Memory B cell (primary cell): ENCODE data around the gene SPDYC.
A peak's percentile ranks its signal among the peaks of the same experiment; 100 is the strongest.

Experiments used
- ATAC-seq: fragments of 150-1000 bp; cut with Tn5 transposase; 2 replicates; pipeline ENCODE4 v1.10.0; 2021; ENCODE audit warnings: low read depth, mild to moderate bottlenecking, moderate library complexity
- DNase-seq, 2 donors: peaks; one replicate each; pipeline ENCODE4 v3.0.0; 2022; ENCODE audit warnings: low spot score in 2 of 2
- H3K27ac Mint-ChIP-seq: one replicate; pipeline ENCODE4 v1.8.0; 2022; ENCODE audit warnings: mild to moderate bottlenecking, moderate library complexity, mixed read lengths
- H3K27me3 Mint-ChIP-seq: one replicate; pipeline ENCODE4 v1.8.0; 2022; ENCODE audit warnings: mixed read lengths
- H3K36me3 Mint-ChIP-seq: one replicate; pipeline ENCODE4 v1.8.0; 2022; ENCODE audit warnings: mild to moderate bottlenecking, mixed read lengths
- H3K4me1 Mint-ChIP-seq: one replicate; pipeline ENCODE4 v1.8.0; 2022; ENCODE audit warnings: mixed read lengths
- H3K4me3 Mint-ChIP-seq: one replicate; pipeline ENCODE4 v1.8.0; 2022; ENCODE audit warnings: mild to moderate bottlenecking, moderate library complexity, mixed read lengths
- H3K9me3 Mint-ChIP-seq: one replicate; pipeline ENCODE4 v1.8.0; 2022; ENCODE audit warnings: mixed read lengths

The SPDYC gene

DNA sequence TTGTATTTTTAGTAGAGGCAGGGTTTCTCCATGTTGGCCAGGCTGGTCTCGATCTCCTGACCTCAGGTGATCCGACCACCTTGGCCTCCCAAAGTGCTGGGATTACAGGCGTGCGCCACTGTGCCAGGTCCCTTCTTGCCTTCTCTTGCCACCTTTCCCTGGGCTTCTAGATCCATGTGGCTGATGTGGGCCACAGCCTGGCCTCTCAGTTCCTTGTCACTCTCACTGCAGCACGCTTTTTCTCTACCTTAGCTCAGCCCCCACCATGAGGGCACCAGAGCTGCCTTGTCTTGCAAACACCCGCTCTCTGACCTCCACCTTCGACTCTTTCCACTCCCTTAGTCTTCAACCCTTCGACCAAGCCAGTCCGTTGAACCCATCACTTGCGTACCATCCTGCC, 19.2 kb downstream of the SPDYC start:
- no peak for DNase-seq
- H3K9me3 Mint-ChIP-seq: no peaks in the 10 kb centered on the region
- peak overlapping the region; percentile 19 for H3K27ac Mint-ChIP-seq

GRCh38 chr11:65194564-65194963, 24.5 kb downstream of the SPDYC start:
- Mint-ChIP-seq H3K4me1 (peaks cover 15% of the 10 kb centered on the region), H3K27me3 (no peaks in the 10 kb centered on the region), H3K36me3 (peaks cover 31% of the 10 kb centered on the region), H3K4me3 (no peak overlapping the region), H3K27ac (no peak overlapping the region), H3K9me3 (no peaks in the 10 kb centered on the region)
- no peak for ATAC-seq
- DNase-seq: no peak

More for the DNA sequence above, 19.2 kb downstream of the SPDYC start:
- Mint-ChIP-seq H3K27me3 (no peaks in the 10 kb centered on the region), H3K4me3 (no peak overlapping the region), H3K36me3 (peaks cover 30% of the 10 kb centered on the region), H3K4me1 (peaks cover 23% of the 10 kb centered on the region)
- no peak for ATAC-seq

DNA sequence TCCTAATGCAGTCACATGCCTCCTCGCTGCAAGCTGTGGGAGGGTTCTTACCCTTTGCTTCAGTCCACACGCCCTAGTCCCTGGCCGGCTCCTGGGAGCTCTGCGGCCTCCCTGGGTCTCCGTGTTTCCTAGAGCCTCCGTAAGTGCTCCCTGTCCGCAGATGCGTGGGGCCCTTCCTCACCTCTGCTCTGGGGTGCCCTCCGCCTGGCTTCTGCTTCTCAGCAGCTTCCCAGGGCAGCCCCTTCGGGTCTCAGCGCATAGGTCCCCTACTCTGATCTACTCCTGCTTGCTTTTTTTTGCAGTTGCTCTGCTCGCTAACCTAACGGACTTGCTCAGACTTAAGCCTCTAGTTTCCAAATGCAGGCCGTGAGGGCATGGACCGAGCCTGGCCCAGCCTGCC, 34.1 kb downstream of the SPDYC start:
- ATAC-seq (no peak), DNase-seq (no peak)
- H3K27ac Mint-ChIP-seq: no peak overlapping the region
- H3K4me3 Mint-ChIP-seq: no peak overlapping the region
- peaks cover 4% of the 10 kb centered on the region for H3K4me1 Mint-ChIP-seq
- no peaks in the 10 kb centered on the region for H3K27me3 Mint-ChIP-seq
- H3K36me3 Mint-ChIP-seq: peaks cover 31% of the 10 kb centered on the region
- H3K9me3 Mint-ChIP-seq: no peaks in the 10 kb centered on the region

GRCh38 chr11:65204646-65205601, 34.9 kb downstream of the SPDYC start:
- peak; percentile 52 to 65 for DNase-seq
- ATAC-seq: peak; percentile 59
- Mint-ChIP-seq H3K9me3 (no peaks in the 10 kb centered on the region), H3K4me1 (peaks cover 4% of the 10 kb centered on the region), H3K27ac (no peak overlapping the region), H3K36me3 (peaks cover 35% of the 10 kb centered on the region), H3K27me3 (no peaks in the 10 kb centered on the region), H3K4me3 (no peak overlapping the region)

- H3K9me3 Mint-ChIP-seq: no peaks in the 10 kb centered on the region
- no peak overlapping the region for H3K4me3 Mint-ChIP-seq
- H3K36me3 Mint-ChIP-seq: peaks cover 37% of the 10 kb centered on the region
- H3K27ac Mint-ChIP-seq: no peak overlapping the region
- peaks cover 4% of the 10 kb centered on the region for H3K4me1 Mint-ChIP-seq
- no peaks in the 10 kb centered on the region for H3K27me3 Mint-ChIP-seq
- ATAC-seq (no peak), DNase-seq (no peak)
Observed at GRCh38 chr11:65205602-65205967, 35.6 kb downstream of the SPDYC start.

DNA sequence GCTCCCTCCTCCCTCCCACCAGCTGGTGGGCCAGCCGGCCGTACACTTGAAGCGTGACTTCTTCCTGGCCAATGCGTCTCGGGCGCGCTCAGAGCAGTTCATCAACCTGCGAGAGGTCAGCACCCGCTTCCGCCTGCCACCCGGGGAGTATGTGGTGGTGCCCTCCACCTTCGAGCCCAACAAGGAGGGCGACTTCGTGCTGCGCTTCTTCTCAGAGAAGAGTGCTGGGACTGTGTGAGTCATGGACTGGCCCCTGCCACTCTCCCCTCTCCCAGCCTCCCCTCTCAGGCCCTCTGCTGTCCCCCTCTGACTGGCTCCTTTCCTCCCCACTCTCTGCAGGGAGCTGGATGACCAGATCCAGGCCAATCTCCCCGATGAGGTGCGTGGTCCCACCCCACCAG, 36.4 kb downstream of the SPDYC start:
- no peak for ATAC-seq
- H3K9me3 Mint-ChIP-seq: no peaks in the 10 kb centered on the region
- no peaks in the 10 kb centered on the region for H3K27me3 Mint-ChIP-seq
- peaks cover 40% of the 10 kb centered on the region for H3K36me3 Mint-ChIP-seq
- H3K4me3 Mint-ChIP-seq: no peak overlapping the region
- no peak overlapping the region for H3K27ac Mint-ChIP-seq
- H3K4me1 Mint-ChIP-seq: peaks cover 4% of the 10 kb centered on the region
- no peak for DNase-seq

GRCh38 chr11:65206901-65207300, 36.9 kb downstream of the SPDYC start:
- ATAC-seq (no peak), DNase-seq (no peak)
- no peaks in the 10 kb centered on the region for H3K27me3 Mint-ChIP-seq
- H3K4me1 Mint-ChIP-seq: peaks cover 4% of the 10 kb centered on the region
- H3K36me3 Mint-ChIP-seq: peaks cover 42% of the 10 kb centered on the region
- H3K27ac Mint-ChIP-seq: no peak overlapping the region
- no peaks in the 10 kb centered on the region for H3K9me3 Mint-ChIP-seq
- no peak overlapping the region for H3K4me3 Mint-ChIP-seq

- peaks cover 38% of the 10 kb centered on the region for H3K36me3 Mint-ChIP-seq
- H3K27ac Mint-ChIP-seq: no peak overlapping the region
- H3K9me3 Mint-ChIP-seq: no peaks in the 10 kb centered on the region
- H3K4me1 Mint-ChIP-seq: peaks cover 4% of the 10 kb centered on the region
- H3K4me3 Mint-ChIP-seq: no peak overlapping the region
- ATAC-seq (no peak), DNase-seq (no peak)
- H3K27me3 Mint-ChIP-seq: no peaks in the 10 kb centered on the region
Observed at GRCh38 chr11:65207918-65208784, 38.1 kb downstream of the SPDYC start.

- H3K27me3 Mint-ChIP-seq: no peaks in the 10 kb centered on the region
Observed at GRCh38 chr11:65208785-65209710, 39.0 kb downstream of the SPDYC start.

DNA sequence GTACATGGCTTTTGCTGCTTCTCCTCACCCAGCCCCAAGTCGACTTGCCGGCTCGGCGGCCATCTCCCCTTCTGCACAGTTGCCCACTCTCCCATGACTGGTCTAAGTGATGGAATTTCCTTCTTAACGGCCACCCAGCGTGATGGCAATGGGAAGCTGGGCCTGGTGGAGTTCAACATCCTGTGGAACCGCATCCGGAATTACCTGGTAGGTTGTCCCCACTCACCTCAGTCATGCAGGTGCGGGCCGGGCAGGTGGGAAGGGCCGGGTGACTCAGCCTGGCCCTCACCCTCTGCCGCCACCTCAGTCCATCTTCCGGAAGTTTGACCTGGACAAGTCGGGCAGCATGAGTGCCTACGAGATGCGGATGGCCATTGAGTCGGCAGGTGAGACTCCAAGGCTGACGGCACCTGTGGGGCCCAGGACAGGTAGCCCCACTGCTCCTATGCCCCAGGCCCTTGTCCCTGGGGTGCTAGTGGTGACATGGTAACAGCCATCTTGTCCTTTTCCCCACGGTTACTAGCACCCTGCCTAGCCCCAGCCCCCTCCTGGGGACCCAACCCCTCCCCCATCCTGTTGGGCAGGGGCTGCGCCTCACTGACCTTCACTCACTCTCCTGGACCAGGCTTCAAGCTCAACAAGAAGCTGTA, 39.8 kb downstream of the SPDYC start:
- H3K4me1 Mint-ChIP-seq: peaks cover 7% of the 10 kb centered on the region
- ATAC-seq: no peak
- no peak overlapping the region for H3K4me3 Mint-ChIP-seq
- peaks cover 31% of the 10 kb centered on the region for H3K36me3 Mint-ChIP-seq
- H3K27ac Mint-ChIP-seq: no peak overlapping the region
- no peaks in the 10 kb centered on the region for H3K9me3 Mint-ChIP-seq
- DNase-seq: no peak
- H3K27me3 Mint-ChIP-seq: no peaks in the 10 kb centered on the region

More at GRCh38 chr11:65208785-65209710, 39.0 kb downstream of the SPDYC start:
- Mint-ChIP-seq H3K4me3 (no peak overlapping the region), H3K4me1 (peaks cover 8% of the 10 kb centered on the region), H3K27ac (no peak overlapping the region), H3K36me3 (peaks cover 36% of the 10 kb centered on the region), H3K9me3 (no peaks in the 10 kb centered on the region)
- no peak for ATAC-seq
- no peak for DNase-seq

DNA sequence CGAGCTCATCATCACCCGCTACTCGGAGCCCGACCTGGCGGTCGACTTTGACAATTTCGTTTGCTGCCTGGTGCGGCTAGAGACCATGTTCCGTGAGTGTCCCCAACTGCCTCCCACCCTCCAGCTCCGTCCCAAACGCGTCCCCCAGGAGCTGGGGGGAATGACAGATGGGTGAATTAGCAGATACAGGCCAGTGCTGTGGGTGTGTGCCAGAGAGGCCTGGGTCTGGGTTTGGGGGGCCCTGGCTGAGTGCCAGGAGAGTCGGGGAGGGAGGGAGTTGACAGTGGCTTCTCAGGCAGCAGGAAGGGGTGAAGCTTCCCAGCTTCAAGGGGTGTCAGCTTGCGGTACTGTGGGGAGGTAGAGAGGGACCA, 40.3 kb downstream of the SPDYC start:
- Mint-ChIP-seq H3K27ac (no peak overlapping the region), H3K27me3 (no peaks in the 10 kb centered on the region), H3K4me3 (no peak overlapping the region), H3K36me3 (peaks cover 31% of the 10 kb centered on the region), H3K9me3 (no peaks in the 10 kb centered on the region), H3K4me1 (peaks cover 8% of the 10 kb centered on the region)
- ATAC-seq (no peak), DNase-seq (no peak)

DNA sequence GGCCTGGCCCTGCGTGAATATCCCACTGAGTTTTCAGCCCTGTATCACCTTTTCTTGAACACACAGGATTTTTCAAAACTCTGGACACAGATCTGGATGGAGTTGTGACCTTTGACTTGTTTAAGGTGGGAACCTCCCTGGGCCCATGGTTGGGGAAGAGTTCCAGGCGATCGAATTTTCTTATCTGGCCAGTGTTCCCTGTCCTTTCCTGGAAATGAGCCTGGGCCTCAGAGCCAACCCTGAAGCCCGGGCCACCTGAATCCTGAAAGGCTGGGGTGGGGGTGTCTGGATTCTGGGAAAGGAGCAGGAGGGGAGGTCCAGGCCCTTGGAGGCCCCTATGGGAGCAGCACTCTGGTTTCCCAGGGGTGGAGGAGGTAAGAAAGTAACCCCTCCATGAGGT, 40.7 kb downstream of the SPDYC start:
- no peak overlapping the region for H3K27ac Mint-ChIP-seq
- H3K9me3 Mint-ChIP-seq: peaks cover 2% of the 10 kb centered on the region
- peaks cover 12% of the 10 kb centered on the region for H3K4me1 Mint-ChIP-seq
- no peak for DNase-seq
- no peak for ATAC-seq
- peaks cover 30% of the 10 kb centered on the region for H3K36me3 Mint-ChIP-seq
- no peak overlapping the region for H3K4me3 Mint-ChIP-seq
- H3K27me3 Mint-ChIP-seq: peaks cover 3% of the 10 kb centered on the region
